Activated CD8-positive, alpha-beta T cell treated with anti-CD3 and anti-CD28 coated beads, Interleukin-2, amount 10 ng/mL, durations not matched to agents 7 days and 5 days (primary cell): ENCODE measurements around the gene CCNH. TPM values are rescaled to one million over a fixed set of nuclear protein-coding genes. Genes with fewer than 3 reads are reported as not detected.

Source experiments
- ATAC-seq: fragments of 150-1000 bp; cut with Tn5 transposase; one replicate; pipeline ENCODE4 v1.10.0; 2021; ENCODE audit warnings: moderate library complexity
- CTCF ChIA-PET: fragments of 350-600 bp; sonication (Branson Sonifier 250); formaldehyde crosslinking; loops from one replicate; lab custom pipeline; 2021; ENCODE audit warnings: antibody characterized with exemption; lab: Charles Lee
- POLR2A ChIA-PET: fragments of 350-600 bp; sonication (Branson Sonifier 250); formaldehyde crosslinking; loops from one replicate; lab custom pipeline; 2021; ENCODE audit warnings: antibody characterized with exemption; lab: Charles Lee
- DNase-seq: peaks from one replicate; pipeline ENCODE4 v3.0.0-alpha.2; 2020
- H3K27ac Mint-ChIP-seq: one replicate; pipeline ENCODE4 v1.8.0; 2021; ENCODE audit warnings: mild to moderate bottlenecking, mixed read lengths
- H3K27me3 Mint-ChIP-seq: one replicate; pipeline ENCODE4 v1.8.0; 2021; ENCODE audit warnings: low read depth, mixed read lengths
- H3K36me3 Mint-ChIP-seq: one replicate; pipeline ENCODE4 v1.8.0; 2021; ENCODE audit warnings: low read depth, mixed read lengths
- H3K4me1 Mint-ChIP-seq: one replicate; pipeline ENCODE4 v1.8.0; 2021; ENCODE audit warnings: low read depth, mixed read lengths
- H3K4me3 Mint-ChIP-seq: one replicate; pipeline ENCODE4 v1.8.0; 2021; ENCODE audit warnings: mild to moderate bottlenecking, mixed read lengths
- H3K9me3 Mint-ChIP-seq: one replicate; pipeline ENCODE4 v1.8.0; 2022; ENCODE audit warnings: mixed read lengths; ENCODE audit not compliant: insufficient read depth
- total RNA-seq, 2 experiments: library from RNA; stranded (reverse); gene quantifications; one replicate each; pipeline ENCODE4 v1.2.3, GENCODE V29; 2021

CCNH gene
- 10 to 100 TPM; 51.0 to 56.2 TPM for total RNA-seq

DNA sequence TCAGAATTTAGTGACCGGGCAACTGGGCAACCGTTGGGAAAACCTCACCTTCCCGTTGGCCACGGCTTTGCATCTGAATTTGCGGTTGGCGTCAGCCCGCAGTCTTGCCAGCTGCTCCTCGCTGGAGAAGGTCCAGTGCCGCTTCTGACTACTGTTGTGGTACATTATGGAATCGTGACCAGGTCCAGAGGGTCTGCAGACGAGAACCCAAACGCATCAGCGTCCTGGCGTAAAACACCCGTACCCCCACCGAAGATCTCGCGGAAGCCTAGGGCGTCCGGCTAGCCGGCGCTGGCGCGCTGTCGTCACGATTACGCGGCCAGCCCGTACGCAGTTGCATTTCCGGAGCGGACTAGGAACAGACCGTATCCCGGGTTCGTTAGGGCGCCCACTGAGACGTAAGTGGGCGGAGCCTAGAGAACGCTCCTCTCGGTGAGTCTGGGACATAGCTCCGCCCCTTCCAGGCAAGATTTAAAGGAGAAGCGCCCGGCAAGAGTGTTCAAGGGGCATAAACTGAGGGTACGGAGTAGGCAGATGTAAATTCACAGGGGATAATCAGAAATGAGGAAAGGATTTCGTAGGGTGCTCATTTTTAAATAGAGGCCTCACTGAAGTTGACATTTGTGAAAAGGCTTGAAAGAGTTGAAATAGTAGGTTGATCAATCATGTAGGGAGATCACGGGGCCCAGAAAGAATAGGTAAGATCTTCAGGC lies at the start of gene CCNH:
CCNH (minus strand) TSS at position 301 of the 713 bp plus-strand sequence; CDS start at position 165, 136 bp downstream.
- ATAC-seq (peak; percentile 96), DNase-seq (peak; percentile 98)
- Mint-ChIP-seq H3K4me1 (peaks cover 24% of the 10 kb centered on the region), H3K27ac (peak within 1 kb of the TSS; percentile 91), H3K27me3 (no peaks in the 10 kb centered on the region), H3K36me3 (peaks cover 26% of the 10 kb centered on the region), H3K9me3 (no peaks in the 10 kb centered on the region), H3K4me3 (peak within 1 kb of the TSS; percentile 88)
- CTCF ChIA-PET = interaction anchor here (1.2 to 5.0 kb wide), 4 partner anchors 11 to 393 kb away, joined by 3 to 37 read pairs (median 3); no protein-coding TSS in a partner anchor
- POLR2A ChIA-PET = interaction anchor here (1.3 kb wide), 1 partner anchor 13 kb away, joined by 3 read pairs; no protein-coding TSS in a partner anchor

DNA sequence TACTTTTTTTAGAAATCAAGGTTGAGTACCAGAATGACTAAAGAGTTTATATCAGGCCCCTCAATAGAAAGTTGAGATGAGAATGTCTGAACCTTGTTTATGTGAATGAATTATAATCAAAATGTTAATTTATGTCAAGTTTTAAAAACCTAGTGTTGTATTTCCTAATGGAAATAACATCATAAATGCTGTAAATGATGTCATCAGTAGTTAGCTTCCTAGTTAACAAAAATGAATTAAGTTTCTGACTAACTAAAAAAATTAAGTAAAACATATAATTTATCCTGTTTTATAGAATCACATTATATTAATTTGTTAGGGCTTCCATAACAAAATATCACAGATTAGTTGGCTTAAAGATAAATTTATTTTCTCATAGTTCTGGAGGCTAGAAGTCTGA lies 45.0 kb upstream of the CCNH start:
- Mint-ChIP-seq H3K4me1 (peaks cover 6% of the 10 kb centered on the region), H3K9me3 (no peaks in the 10 kb centered on the region), H3K27me3 (peaks cover 2% of the 10 kb centered on the region), H3K27ac (no peak overlapping the region), H3K4me3 (no peak overlapping the region), H3K36me3 (no peaks in the 10 kb centered on the region)
- ChIA-PET CTCF (no interaction called here), POLR2A (no interaction called here)
- DNase-seq (no peak), ATAC-seq (no peak)

DNA sequence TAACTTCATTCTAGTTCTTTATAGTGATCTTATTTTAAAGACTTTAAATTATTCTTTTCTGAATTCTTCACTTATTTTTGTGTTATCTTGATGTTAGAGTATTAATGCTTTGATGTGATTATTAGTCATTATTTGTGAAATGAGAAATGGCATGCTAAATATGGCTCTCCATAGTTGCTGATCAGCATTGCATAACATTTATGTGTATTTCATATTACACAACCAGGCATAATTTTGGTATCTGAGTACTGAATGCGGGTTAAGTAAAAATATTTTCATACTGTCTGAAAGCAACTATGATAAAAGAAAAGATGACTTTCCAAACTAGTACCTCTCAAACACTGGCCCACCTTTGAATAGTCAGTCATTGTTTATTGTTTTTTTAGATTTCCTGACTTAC lies 41.1 kb upstream of the CCNH start:
- ATAC-seq (no peak), DNase-seq (no peak)
- H3K4me3 Mint-ChIP-seq = no peak overlapping the region
- no peak overlapping the region for H3K27ac Mint-ChIP-seq
- H3K4me1 Mint-ChIP-seq = peaks cover 8% of the 10 kb centered on the region
- no peaks in the 10 kb centered on the region for H3K9me3 Mint-ChIP-seq
- peaks cover 6% of the 10 kb centered on the region for H3K27me3 Mint-ChIP-seq
- ChIA-PET CTCF (no interaction called here), POLR2A (no interaction called here)
- no peaks in the 10 kb centered on the region for H3K36me3 Mint-ChIP-seq

DNA sequence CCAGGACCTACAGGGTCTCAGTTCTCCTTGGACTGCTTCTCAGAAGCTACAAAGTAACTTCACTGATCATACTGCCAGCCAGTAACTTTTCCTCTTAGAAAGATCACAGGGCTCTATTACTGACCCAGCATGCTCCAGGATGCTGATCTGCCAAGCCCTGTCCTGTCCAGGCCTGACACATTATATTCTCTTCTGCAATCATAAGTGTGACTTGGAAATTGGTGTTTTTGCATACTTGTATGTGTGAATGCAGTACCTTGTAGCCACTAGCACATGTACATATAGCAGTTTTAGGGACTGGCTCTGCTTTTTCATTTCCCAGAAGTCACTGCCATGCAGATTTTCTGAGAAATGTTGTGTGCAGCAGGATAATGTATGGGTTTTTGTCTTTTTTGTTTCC lies 40.1 kb upstream of the CCNH start:
- POLR2A ChIA-PET = no interaction called here

DNA sequence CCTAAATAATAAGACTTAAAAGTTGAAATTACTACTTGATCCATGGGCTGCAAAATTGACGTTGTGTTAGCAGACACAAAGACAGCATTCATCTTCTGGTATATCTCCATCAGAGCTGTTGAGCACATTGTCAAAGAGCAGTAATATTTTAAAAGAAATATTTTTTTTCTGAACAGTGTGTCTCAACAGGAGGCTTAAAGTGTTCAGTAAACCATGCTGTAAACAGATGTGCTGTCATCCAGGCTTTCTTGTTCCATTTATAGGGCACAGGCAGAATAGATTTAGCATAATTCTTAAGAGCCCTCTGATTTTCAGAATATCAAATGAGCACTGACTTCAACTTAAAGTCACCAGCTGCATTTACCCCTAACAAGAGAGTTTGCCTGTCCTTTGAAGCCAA lies 29.7 kb upstream of the CCNH start:
- peaks cover 7% of the 10 kb centered on the region for H3K27me3 Mint-ChIP-seq
- H3K9me3 Mint-ChIP-seq = no peaks in the 10 kb centered on the region
- DNase-seq = no peak
- ATAC-seq = no peak
- no peaks in the 10 kb centered on the region for H3K36me3 Mint-ChIP-seq
- CTCF ChIA-PET = no interaction called here
- H3K4me1 Mint-ChIP-seq = no peaks in the 10 kb centered on the region
- H3K27ac Mint-ChIP-seq = no peak overlapping the region
- POLR2A ChIA-PET = no interaction called here
- H3K4me3 Mint-ChIP-seq = no peak overlapping the region

More for the DNA sequence above, 40.1 kb upstream of the CCNH start:
- H3K36me3 Mint-ChIP-seq = no peaks in the 10 kb centered on the region
- H3K4me3 Mint-ChIP-seq = no peak overlapping the region
- H3K27ac Mint-ChIP-seq = no peak overlapping the region
- H3K4me1 Mint-ChIP-seq = peaks cover 8% of the 10 kb centered on the region
- CTCF ChIA-PET = no interaction called here
- ATAC-seq (no peak), DNase-seq (no peak)
- no peaks in the 10 kb centered on the region for H3K9me3 Mint-ChIP-seq
- H3K27me3 Mint-ChIP-seq = peaks cover 7% of the 10 kb centered on the region

DNA sequence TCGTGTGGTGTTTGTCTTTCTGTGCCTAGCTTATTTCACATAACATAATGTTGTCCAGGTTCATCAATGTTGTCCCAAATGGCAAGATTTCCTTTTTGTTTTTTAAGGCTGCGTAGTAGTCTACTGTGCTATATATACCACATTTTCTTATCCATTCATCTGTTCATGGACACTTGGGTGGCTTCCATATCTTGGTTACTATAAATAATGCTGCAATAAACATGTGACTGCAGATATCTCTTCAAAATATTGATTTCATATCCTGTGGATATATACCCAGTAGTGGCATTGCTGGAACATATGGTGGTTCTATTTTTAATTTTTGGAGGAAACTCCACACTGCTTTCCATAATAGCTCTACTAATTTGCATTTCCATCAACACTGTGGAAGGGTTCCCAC lies 25.5 kb upstream of the CCNH start:
- DNase-seq = no peak
- no peak overlapping the region for H3K4me3 Mint-ChIP-seq
- no peak for ATAC-seq
- ChIA-PET CTCF (no interaction called here), POLR2A (no interaction called here)
- no peaks in the 10 kb centered on the region for H3K36me3 Mint-ChIP-seq
- no peaks in the 10 kb centered on the region for H3K4me1 Mint-ChIP-seq
- peaks cover 13% of the 10 kb centered on the region for H3K27me3 Mint-ChIP-seq
- no peak overlapping the region for H3K27ac Mint-ChIP-seq
- H3K9me3 Mint-ChIP-seq = no peaks in the 10 kb centered on the region

DNA sequence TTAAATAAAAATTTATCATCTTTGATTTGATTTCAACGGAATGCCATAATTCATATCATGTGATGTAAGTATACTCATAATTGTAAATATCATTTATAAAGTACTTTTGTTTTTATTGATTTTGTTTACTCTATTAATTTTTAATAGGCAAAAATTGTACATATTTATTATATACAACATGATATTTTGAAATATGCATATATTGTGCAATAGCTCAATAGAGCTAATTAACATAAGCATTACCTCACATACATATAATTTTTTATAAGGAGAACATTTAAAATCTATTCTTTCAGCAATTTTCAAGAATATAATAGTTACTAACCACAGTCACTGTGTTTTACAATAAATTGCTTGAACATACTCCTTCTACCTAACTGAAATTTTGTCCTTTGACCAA lies 25.0 kb upstream of the CCNH start:
- no peak overlapping the region for H3K4me3 Mint-ChIP-seq
- ATAC-seq (no peak), DNase-seq (no peak)
- peaks cover 13% of the 10 kb centered on the region for H3K27me3 Mint-ChIP-seq
- ChIA-PET CTCF (no interaction called here), POLR2A (interaction anchor here (0.7 kb wide), 1 partner anchor 1921 kb away, joined by 3 read pairs; no protein-coding TSS in a partner anchor)
- no peaks in the 10 kb centered on the region for H3K4me1 Mint-ChIP-seq
- H3K36me3 Mint-ChIP-seq = no peaks in the 10 kb centered on the region
- no peak overlapping the region for H3K27ac Mint-ChIP-seq
- H3K9me3 Mint-ChIP-seq = no peaks in the 10 kb centered on the region

DNA sequence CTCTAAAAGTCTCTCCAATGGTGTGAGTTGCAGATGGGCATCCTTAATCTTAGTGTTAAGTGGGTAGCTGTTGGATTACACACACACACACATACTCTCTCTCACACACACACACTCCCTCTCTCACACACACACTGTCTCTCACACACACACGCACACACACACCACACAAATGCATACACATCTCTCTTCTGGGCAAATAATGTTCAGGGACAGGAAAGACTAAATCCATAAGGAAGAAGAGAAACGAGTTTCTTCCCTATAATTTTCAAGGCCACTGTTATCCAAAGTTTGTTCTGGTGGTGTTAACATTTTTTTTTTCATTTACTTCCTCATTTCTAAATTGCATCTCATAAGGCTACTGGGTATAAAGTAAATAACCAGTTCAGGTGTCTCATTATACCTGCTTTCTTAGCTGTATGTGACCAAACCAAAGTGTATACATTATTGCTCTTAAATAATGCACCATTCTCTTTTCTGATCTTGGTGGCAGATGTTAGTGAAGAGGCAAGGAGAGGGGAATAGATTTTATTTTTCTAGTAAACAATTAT lies 22.5 kb upstream of the CCNH start:
- ChIA-PET POLR2A (no interaction called here), CTCF (no interaction called here)
- DNase-seq = no peak
- ATAC-seq = no peak
- H3K36me3 Mint-ChIP-seq = no peaks in the 10 kb centered on the region
- H3K27me3 Mint-ChIP-seq = peaks cover 9% of the 10 kb centered on the region
- H3K9me3 Mint-ChIP-seq = no peaks in the 10 kb centered on the region
- no peak overlapping the region for H3K27ac Mint-ChIP-seq
- no peak overlapping the region for H3K4me3 Mint-ChIP-seq
- no peaks in the 10 kb centered on the region for H3K4me1 Mint-ChIP-seq

DNA sequence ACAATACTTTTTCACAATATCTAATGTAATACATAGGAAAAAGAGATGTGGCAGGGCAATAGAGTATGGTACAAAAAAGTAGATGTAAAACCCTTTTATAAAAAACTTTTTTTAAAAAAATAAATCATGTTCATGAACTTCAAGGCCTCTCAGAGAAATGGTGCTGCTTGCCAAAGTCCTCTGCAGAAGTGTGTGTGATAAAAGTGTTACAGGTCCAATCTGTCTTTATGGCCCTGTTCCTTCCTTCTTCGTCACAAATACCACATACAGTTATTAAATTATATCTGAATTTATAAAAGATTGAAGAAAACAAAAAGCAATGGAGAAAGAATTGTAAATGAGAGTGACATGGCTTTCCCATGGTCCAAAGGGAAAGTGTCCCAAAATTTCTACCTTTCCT lies 21.7 kb upstream of the CCNH start:
- no peaks in the 10 kb centered on the region for H3K4me1 Mint-ChIP-seq
- H3K36me3 Mint-ChIP-seq = no peaks in the 10 kb centered on the region
- ATAC-seq (no peak), DNase-seq (no peak)
- H3K4me3 Mint-ChIP-seq = no peak overlapping the region
- no peaks in the 10 kb centered on the region for H3K9me3 Mint-ChIP-seq
- peaks cover 9% of the 10 kb centered on the region for H3K27me3 Mint-ChIP-seq
- no peak overlapping the region for H3K27ac Mint-ChIP-seq
- ChIA-PET POLR2A (no interaction called here), CTCF (no interaction called here)

DNA sequence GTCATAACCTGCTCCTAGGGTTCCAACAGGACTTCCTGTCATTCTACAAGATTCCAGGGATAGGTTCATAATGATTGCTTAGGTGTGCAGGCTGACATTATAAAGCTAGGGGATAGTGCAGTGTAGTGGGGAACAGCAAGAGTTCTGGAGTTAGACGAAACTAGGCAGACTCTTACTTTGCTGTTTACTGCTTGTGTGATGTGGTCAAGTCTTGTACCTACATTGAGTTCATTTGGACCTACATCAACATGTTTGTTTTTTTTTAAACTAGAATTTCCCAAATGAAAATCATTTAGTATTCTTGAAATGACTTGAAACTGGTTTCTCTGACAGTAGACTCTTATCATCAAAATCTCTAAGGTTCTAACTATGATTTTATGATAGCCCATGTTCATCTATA lies 21.2 kb upstream of the CCNH start:
- Mint-ChIP-seq H3K36me3 (no peaks in the 10 kb centered on the region), H3K4me1 (no peaks in the 10 kb centered on the region), H3K4me3 (no peak overlapping the region), H3K27me3 (peaks cover 11% of the 10 kb centered on the region), H3K27ac (no peak overlapping the region), H3K9me3 (no peaks in the 10 kb centered on the region)
- ATAC-seq (no peak), DNase-seq (no peak)
- POLR2A ChIA-PET = no interaction called here
- CTCF ChIA-PET = no interaction called here

DNA sequence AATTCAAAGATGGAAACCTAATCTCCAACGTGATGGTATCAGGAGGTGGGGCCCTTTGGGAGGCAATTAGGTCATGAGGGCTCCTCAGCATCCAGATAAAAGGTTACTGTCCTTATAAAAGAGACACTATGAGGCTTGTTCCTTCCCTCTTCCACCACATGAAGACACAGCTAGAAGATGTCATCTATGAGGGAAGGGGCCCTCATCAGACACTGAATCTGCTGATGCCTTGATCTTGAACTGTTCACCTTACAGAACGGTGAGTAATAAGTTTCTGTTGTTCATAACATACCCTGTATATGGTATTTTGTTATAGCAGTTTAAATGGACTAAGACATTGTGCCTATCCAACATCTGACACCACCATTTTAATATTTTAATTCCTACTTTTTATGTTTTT lies 19.7 kb upstream of the CCNH start:
- no peaks in the 10 kb centered on the region for H3K36me3 Mint-ChIP-seq
- ChIA-PET CTCF (no interaction called here), POLR2A (no interaction called here)
- no peak for ATAC-seq
- H3K4me1 Mint-ChIP-seq = no peaks in the 10 kb centered on the region
- no peak overlapping the region for H3K4me3 Mint-ChIP-seq
- H3K27ac Mint-ChIP-seq = no peak overlapping the region
- no peak for DNase-seq
- peaks cover 8% of the 10 kb centered on the region for H3K27me3 Mint-ChIP-seq
- H3K9me3 Mint-ChIP-seq = no peaks in the 10 kb centered on the region

DNA sequence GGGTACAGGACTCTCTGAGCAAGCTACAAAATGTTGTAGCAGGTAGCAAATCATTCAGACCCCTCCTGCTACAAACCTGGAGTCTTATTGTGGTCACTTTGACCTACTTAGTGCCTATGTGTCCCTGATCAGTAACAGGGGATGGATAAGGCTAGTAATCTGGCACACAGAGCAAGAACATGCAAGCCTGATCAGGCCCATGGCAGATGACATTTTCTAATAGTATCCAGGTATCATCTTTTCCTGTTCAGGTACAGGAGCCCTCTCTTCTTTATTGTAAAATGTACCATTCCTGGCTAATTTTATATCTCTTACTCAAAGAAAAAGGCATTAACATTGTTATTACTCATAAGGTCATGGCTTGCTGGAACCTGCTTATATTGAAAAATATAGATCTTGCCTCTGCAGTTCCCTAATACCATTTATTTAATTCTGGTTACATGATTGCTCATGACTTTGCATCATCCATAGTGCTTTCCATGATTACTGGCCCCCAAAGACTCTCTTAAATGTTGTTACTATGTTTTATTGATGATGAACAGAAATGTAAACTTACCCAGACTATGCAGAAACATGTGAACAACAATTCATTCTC lies 18.2 kb upstream of the CCNH start:
- Mint-ChIP-seq H3K27ac (no peak overlapping the region), H3K36me3 (no peaks in the 10 kb centered on the region), H3K9me3 (no peaks in the 10 kb centered on the region), H3K27me3 (peaks cover 14% of the 10 kb centered on the region), H3K4me1 (no peaks in the 10 kb centered on the region), H3K4me3 (no peak overlapping the region)
- CTCF ChIA-PET = no interaction called here
- POLR2A ChIA-PET = no interaction called here
- no peak for DNase-seq
- ATAC-seq = no peak
